Activated naive CD4-positive, alpha-beta T cell treated with anti-CD3 and anti-CD28 coated beads, Interleukin-2, amount 10 ng/mL, durations not matched to agents 7 days and 5 days (primary cell): ENCODE data around the gene CHORDC1.
"Not testable (repeated sequence)": the region's sequence is repeated elsewhere in the genome, so short reads cannot be mapped to it uniquely, and the experiment has no call there.

Experiments used
- CTCF ChIA-PET: fragments of 350-600 bp; sonication (Branson Sonifier 250); formaldehyde crosslinking; loops from one replicate; lab custom pipeline; 2021; ENCODE audit warnings: antibody characterized with exemption; lab: Charles Lee
- DNase-seq: peaks from one replicate; pipeline ENCODE4 v3.0.0-alpha.2; 2020
- H3K27ac Mint-ChIP-seq: one replicate; pipeline ENCODE4 v1.8.0; 2021; ENCODE audit warnings: mild to moderate bottlenecking, moderate library complexity, mixed read lengths
- H3K27me3 Mint-ChIP-seq: one replicate; pipeline ENCODE4 v1.8.0; 2021; ENCODE audit warnings: mild to moderate bottlenecking, mixed read lengths
- H3K36me3 Mint-ChIP-seq: one replicate; pipeline ENCODE4 v1.8.0; 2021; ENCODE audit warnings: mixed read lengths
- H3K4me1 Mint-ChIP-seq: one replicate; pipeline ENCODE4 v1.8.0; 2021; ENCODE audit warnings: mixed read lengths
- H3K4me3 Mint-ChIP-seq: one replicate; pipeline ENCODE4 v1.8.0; 2021; ENCODE audit warnings: mild to moderate bottlenecking, moderate library complexity, mixed read lengths
- H3K9me3 Mint-ChIP-seq: one replicate; pipeline ENCODE4 v1.8.0; 2021; ENCODE audit warnings: mixed read lengths

The CHORDC1 gene

GRCh38 chr11:90234977-90235376, 12.1 kb upstream of the CHORDC1 start:
- Mint-ChIP-seq H3K4me3 (no peak overlapping the region), H3K9me3 (no peaks in the 10 kb centered on the region), H3K27ac (no peak overlapping the region), H3K36me3 (peaks cover 1% of the 10 kb centered on the region), H3K4me1 (no peaks in the 10 kb centered on the region), H3K27me3 (peaks cover 6% of the 10 kb centered on the region)
- no peak for DNase-seq
- CTCF ChIA-PET, result no interaction called here

- DNase-seq, result no peak
- Mint-ChIP-seq H3K4me3 (no peak overlapping the region), H3K9me3 (no peaks in the 10 kb centered on the region), H3K27ac (no peak overlapping the region), H3K36me3 (peaks cover 1% of the 10 kb centered on the region), H3K27me3 (peaks cover 9% of the 10 kb centered on the region), H3K4me1 (no peaks in the 10 kb centered on the region)
- CTCF ChIA-PET, result no interaction called here
Observed at GRCh38 chr11:90229791-90230190, 6.9 kb upstream of the CHORDC1 start.

GRCh38 chr11:90228056-90228455, 5.2 kb upstream of the CHORDC1 start:
- CTCF ChIA-PET, result interaction anchor here (0.6 kb wide), 1 partner anchor 12 kb away, joined by 3 read pairs; no protein-coding TSS in a partner anchor
- Mint-ChIP-seq H3K4me1 (peaks cover 11% of the 10 kb centered on the region), H3K27me3 (peaks cover 9% of the 10 kb centered on the region), H3K9me3 (no peaks in the 10 kb centered on the region), H3K36me3 (peaks cover 1% of the 10 kb centered on the region), H3K27ac (no peak overlapping the region), H3K4me3 (no peak overlapping the region)
- DNase-seq, result no peak

- H3K36me3 Mint-ChIP-seq, result peaks cover 20% of the 10 kb centered on the region
- no peaks in the 10 kb centered on the region for H3K27me3 Mint-ChIP-seq
- H3K4me1 Mint-ChIP-seq, result peaks cover 45% of the 10 kb centered on the region
- CTCF ChIA-PET, result interaction anchor here (1.1 kb wide), 1 partner anchor 18 kb away, joined by 3 read pairs; no protein-coding TSS in a partner anchor
- H3K9me3 Mint-ChIP-seq, result no peaks in the 10 kb centered on the region
- no peak for DNase-seq
- H3K4me3 Mint-ChIP-seq, result peak overlapping the region; percentile 96
- H3K27ac Mint-ChIP-seq, result peak overlapping the region; percentile 93
Observed at GRCh38 chr11:90223248-90223585, 368 bp upstream of the CHORDC1 start.

- H3K27ac Mint-ChIP-seq, result peak overlapping the region; percentile 87
- no peak for DNase-seq
- H3K4me1 Mint-ChIP-seq, result peaks cover 47% of the 10 kb centered on the region
- H3K27me3 Mint-ChIP-seq, result no peaks in the 10 kb centered on the region
- peaks cover 21% of the 10 kb centered on the region for H3K36me3 Mint-ChIP-seq
- peak overlapping the region; percentile 96 for H3K4me3 Mint-ChIP-seq
- CTCF ChIA-PET, result interaction anchor here (0.6 to 1.0 kb wide), 2 partner anchors 17 to 90 kb away, joined by 3 read pairs; no protein-coding TSS in a partner anchor
- H3K9me3 Mint-ChIP-seq, result no peaks in the 10 kb centered on the region
Observed at GRCh38 chr11:90221803-90222458, 918 bp downstream of the CHORDC1 start.

- peaks cover 52% of the 10 kb centered on the region for H3K4me1 Mint-ChIP-seq
- no peak for DNase-seq
- H3K27me3 Mint-ChIP-seq, result no peaks in the 10 kb centered on the region
- peaks cover 26% of the 10 kb centered on the region for H3K36me3 Mint-ChIP-seq
- no peak overlapping the region for H3K27ac Mint-ChIP-seq
- peak overlapping the region; percentile 96 for H3K4me3 Mint-ChIP-seq
- H3K9me3 Mint-ChIP-seq, result no peaks in the 10 kb centered on the region
- CTCF ChIA-PET, result interaction anchor here (1.2 kb wide), 1 partner anchor 15 kb away, joined by 4 read pairs; no protein-coding TSS in a partner anchor
Observed at GRCh38 chr11:90220391-90220790, 2.5 kb downstream of the CHORDC1 start.

GRCh38 chr11:90219438-90219837, 3.4 kb downstream of the CHORDC1 start:
- H3K27me3 Mint-ChIP-seq, result no peaks in the 10 kb centered on the region
- no peak overlapping the region for H3K4me3 Mint-ChIP-seq
- peaks cover 26% of the 10 kb centered on the region for H3K36me3 Mint-ChIP-seq
- DNase-seq, result no peak
- no peak overlapping the region for H3K27ac Mint-ChIP-seq
- H3K9me3 Mint-ChIP-seq, result no peaks in the 10 kb centered on the region
- CTCF ChIA-PET, result no interaction called here
- peaks cover 52% of the 10 kb centered on the region for H3K4me1 Mint-ChIP-seq

- H3K36me3 Mint-ChIP-seq, result peaks cover 30% of the 10 kb centered on the region
- CTCF ChIA-PET, result no interaction called here
- H3K9me3 Mint-ChIP-seq, result no peaks in the 10 kb centered on the region
- H3K27me3 Mint-ChIP-seq, result no peaks in the 10 kb centered on the region
- H3K4me3 Mint-ChIP-seq, result no peak overlapping the region
- H3K4me1 Mint-ChIP-seq, result peaks cover 48% of the 10 kb centered on the region
- DNase-seq, result no peak
- H3K27ac Mint-ChIP-seq, result no peak overlapping the region
Observed at GRCh38 chr11:90218606-90219005, 4.2 kb downstream of the CHORDC1 start.

- Mint-ChIP-seq H3K27ac (no peak overlapping the region), H3K4me3 (no peak overlapping the region)
Observed at GRCh38 chr11:90216611-90217010, 6.2 kb downstream of the CHORDC1 start.

GRCh38 chr11:90213322-90213721, 9.5 kb downstream of the CHORDC1 start:
- CTCF ChIA-PET, result interaction anchor here (1.8 kb wide), 1 partner anchor 9 kb away, joined by 12 read pairs; no protein-coding TSS in a partner anchor
- no peaks in the 10 kb centered on the region for H3K27me3 Mint-ChIP-seq
- H3K27ac Mint-ChIP-seq, result no peak overlapping the region
- peaks cover 13% of the 10 kb centered on the region for H3K4me1 Mint-ChIP-seq
- no peaks in the 10 kb centered on the region for H3K9me3 Mint-ChIP-seq
- peaks cover 41% of the 10 kb centered on the region for H3K36me3 Mint-ChIP-seq
- DNase-seq, result no peak
- H3K4me3 Mint-ChIP-seq, result no peak overlapping the region

More at GRCh38 chr11:90216611-90217010, 6.2 kb downstream of the CHORDC1 start:
- Mint-ChIP-seq H3K27me3 (no peaks in the 10 kb centered on the region), H3K9me3 (no peaks in the 10 kb centered on the region), H3K36me3 (peaks cover 36% of the 10 kb centered on the region), H3K4me1 (peaks cover 40% of the 10 kb centered on the region)
- CTCF ChIA-PET, result interaction anchor here (0.6 to 1.2 kb wide), 2 partner anchors 11 to 12 kb away, joined by 3 to 4 read pairs; no protein-coding TSS in a partner anchor
- no peak for DNase-seq

- no peak overlapping the region for H3K4me3 Mint-ChIP-seq
- no peak overlapping the region for H3K27ac Mint-ChIP-seq
- H3K4me1 Mint-ChIP-seq, result peaks cover 7% of the 10 kb centered on the region
- no peak for DNase-seq
- no peaks in the 10 kb centered on the region for H3K27me3 Mint-ChIP-seq
- H3K9me3 Mint-ChIP-seq, result no peaks in the 10 kb centered on the region
- CTCF ChIA-PET, result no interaction called here
- H3K36me3 Mint-ChIP-seq, result peaks cover 54% of the 10 kb centered on the region
Observed at GRCh38 chr11:90208857-90209256, 14.0 kb downstream of the CHORDC1 start.

- H3K9me3 Mint-ChIP-seq, H3K4me3 Mint-ChIP-seq, CTCF ChIA-PET, DNase-seq, H3K4me1 Mint-ChIP-seq, H3K27me3 Mint-ChIP-seq, H3K27ac Mint-ChIP-seq: not testable (repeated sequence)
- H3K36me3 Mint-ChIP-seq, result peaks cover 51% of the 10 kb centered on the region
Observed at GRCh38 chr11:90207992-90208391, 14.9 kb downstream of the CHORDC1 start.

GRCh38 chr11:90204832-90205646, 17.8 kb downstream of the CHORDC1 start:
- Mint-ChIP-seq H3K4me1 (peaks cover 5% of the 10 kb centered on the region), H3K36me3 (peaks cover 52% of the 10 kb centered on the region), H3K9me3 (no peaks in the 10 kb centered on the region), H3K27ac (peak overlapping the region; percentile 29), H3K27me3 (no peaks in the 10 kb centered on the region), H3K4me3 (no peak overlapping the region)
- DNase-seq, result peak; percentile 23
- CTCF ChIA-PET, result interaction anchor here (0.6 to 1.6 kb wide), 12 partner anchors 8 to 1043 kb away, joined by 3 to 12 read pairs (median 4); no protein-coding TSS in a partner anchor

- DNase-seq, result no peak
- Mint-ChIP-seq H3K36me3 (peaks cover 46% of the 10 kb centered on the region), H3K27me3 (no peaks in the 10 kb centered on the region), H3K9me3 (no peaks in the 10 kb centered on the region), H3K4me1 (peaks cover 5% of the 10 kb centered on the region), H3K27ac (no peak overlapping the region), H3K4me3 (no peak overlapping the region)
- CTCF ChIA-PET, result interaction anchor here (0.6 to 1.6 kb wide), 12 partner anchors 8 to 1044 kb away, joined by 3 to 12 read pairs (median 4); no protein-coding TSS in a partner anchor
Observed at GRCh38 chr11:90204407-90204806, 18.4 kb downstream of the CHORDC1 start.
